Measurements from ENCODE around the gene MPRIP.

GRCh38 chr17:17118399-17118798, 76.1 kb downstream of the MPRIP start:
- TF ChIP-seq POLR2A (IDR thresholded peaks at IDR 0.05), result no peak
- no peak for TF ChIP-seq CTCF (IDR thresholded peaks at IDR 0.05)
